ENCODE measurements around the gene NEURL4. TPM values are rescaled to one million over a fixed set of nuclear protein-coding genes. Genes with fewer than 3 reads are reported as not detected.

Gene NEURL4
- polyA plus RNA-seq, 1 of the 3 experiments (the other 2 are of a cell fraction), result 22.1 TPM

DNA sequence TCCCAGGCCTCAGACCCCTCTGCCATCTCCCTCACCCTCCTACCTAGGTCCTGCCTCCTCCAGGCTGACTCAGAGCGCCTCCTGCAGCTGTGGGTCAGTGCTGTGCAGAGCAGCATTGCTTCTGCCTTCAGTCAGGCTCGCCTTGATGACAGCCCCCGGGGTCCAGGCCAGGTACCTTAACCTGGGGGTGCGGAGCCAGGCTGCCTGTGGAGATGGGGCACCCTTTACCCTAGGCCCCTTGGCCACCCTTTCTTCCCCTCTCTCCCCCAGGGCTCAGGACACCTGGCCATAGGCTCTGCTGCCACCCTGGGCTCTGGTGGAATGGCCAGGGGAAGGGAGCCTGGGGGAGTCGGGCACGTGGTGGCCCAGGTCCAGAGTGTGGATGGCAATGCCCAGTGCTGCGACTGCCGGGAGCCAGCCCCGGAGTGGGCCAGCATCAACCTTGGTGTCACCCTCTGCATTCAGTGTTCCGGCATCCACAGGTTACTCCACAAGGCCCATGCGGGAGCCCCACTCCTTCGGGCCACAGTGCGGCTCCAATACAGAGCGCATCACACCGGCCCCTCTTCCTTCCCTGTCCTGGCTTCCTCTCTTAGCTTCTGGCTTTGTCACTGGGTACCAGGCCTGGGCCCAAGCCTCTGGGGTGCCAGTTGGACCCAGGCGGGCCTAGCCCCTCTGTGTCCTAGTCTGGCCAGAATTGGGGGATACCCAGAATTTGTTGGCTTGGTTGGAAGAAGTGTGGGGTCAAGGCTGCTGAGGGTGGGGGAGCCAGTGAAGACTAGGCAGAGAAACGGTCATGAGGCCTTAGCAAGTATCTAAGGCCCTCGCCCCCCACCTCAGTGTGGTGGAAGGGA lies 17.9 kb upstream of the NEURL4 start (continued):
- TF ChIP-seq ZBTB33 (IDR thresholded peaks at IDR 0.05; ENCODE audit: borderline replicate concordance, low read depth) (no peak), MEF2A (IDR thresholded peaks at IDR 0.05; ENCODE audit: borderline replicate concordance, low read depth) (no peak), RFX5 (IDR thresholded peaks at IDR 0.05; ENCODE audit: low read length) (no peak)
- TF ChIP-seq, protein P1, sequence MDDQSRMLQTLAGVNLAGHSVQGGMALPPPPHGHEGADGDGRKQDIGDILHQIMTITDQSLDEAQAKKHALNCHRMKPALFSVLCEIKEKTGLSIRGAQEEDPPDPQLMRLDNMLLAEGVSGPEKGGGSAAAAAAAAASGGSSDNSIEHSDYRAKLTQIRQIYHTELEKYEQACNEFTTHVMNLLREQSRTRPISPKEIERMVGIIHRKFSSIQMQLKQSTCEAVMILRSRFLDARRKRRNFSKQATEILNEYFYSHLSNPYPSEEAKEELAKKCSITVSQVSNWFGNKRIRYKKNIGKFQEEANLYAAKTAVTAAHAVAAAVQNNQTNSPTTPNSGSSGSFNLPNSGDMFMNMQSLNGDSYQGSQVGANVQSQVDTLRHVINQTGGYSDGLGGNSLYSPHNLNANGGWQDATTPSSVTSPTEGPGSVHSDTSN (IDR thresholded peaks at IDR 0.05), result no peak

- H3K36me3 ChIP-seq (replicated peaks in 1 of 2; ENCODE audit: control insufficient read depth in 1 of 2, insufficient read depth in 2 of 2, low read length in 1 of 2), result no peaks in the 10 kb centered on the region
- CTCF ChIA-PET, result interaction anchor here (3.3 to 5.6 kb wide), 4 partner anchors 7 to 47 kb away, joined by 18 to 55 read pairs (median 39); partner anchors contain the start of genes ACAP1 and TMEM95
- H2AFZ ChIP-seq (ENCODE audit: low read depth), result no peak overlapping the region
- H3K9me2 ChIP-seq, result no peaks in the 10 kb centered on the region
- no peak overlapping the region for H3K27ac ChIP-seq (ENCODE audit: low read depth in 2 of 2, low read length in 1 of 2)
- H3K4me2 ChIP-seq, result no peak overlapping the region
- POLR2A ChIA-PET, result interaction anchor here (0.7 kb wide), 1 partner anchor 136 kb away, joined by 3 read pairs; the partner anchor contains the start of gene ZBTB4
- no peak for TF ChIP-seq TAF1 (IDR thresholded peaks at IDR 0.05; ENCODE audit: borderline replicate concordance, low read depth, low read length)
- no peak for TF ChIP-seq GATA2 (CRISPR knock-in tag; IDR thresholded peaks at IDR 0.05)
- TF ChIP-seq ZBTB33 (IDR thresholded peaks at IDR 0.05; ENCODE audit: borderline replicate concordance, low read depth), result no peak
- TF ChIP-seq, protein P1 (IDR thresholded peaks at IDR 0.05), result no peak
- TF ChIP-seq TEAD4 (IDR thresholded peaks at IDR 0.05; ENCODE audit: borderline replicate concordance, insufficient read depth), result no peak
- H3K9ac ChIP-seq, result no peak overlapping the region
- H3K27me3 ChIP-seq (ENCODE audit: insufficient read depth), result peaks cover 19% of the 10 kb centered on the region
- H3K9me3 ChIP-seq, result no peaks in the 10 kb centered on the region
- H3K4me3 ChIP-seq (ENCODE audit: low read depth in 2 of 2, low read length in 1 of 2), result no peak overlapping the region
- H4K20me1 ChIP-seq (ENCODE audit: insufficient read depth), result no peaks in the 10 kb centered on the region
- no peak for DNase-seq
- H3K79me2 ChIP-seq (ENCODE audit: insufficient read depth), result no peaks in the 10 kb centered on the region
- 30% methylated on average over 11 of the region's 15 CpGs for WGBS (ENCODE audit: low lambda C conversion rate)
- H3F3A ChIP-seq (replicated peaks; ENCODE audit: insufficient read depth), result peaks cover 3% of the 10 kb centered on the region
- peaks cover 0 to 5% of the 10 kb centered on the region in 2 experiments; a peak in 1 of 4 replicates for H3K4me1 ChIP-seq (ENCODE audit: control insufficient read depth in 1 of 2, insufficient read depth in 2 of 2, low read depth in 1 of 2, low read length in 1 of 2)
These were observed 14.1 kb upstream of the NEURL4 start for GRCh38 chr17:7343250-7343649.

Data from SK-N-SH (cell line).